ES-I3 (cell line): ENCODE data around the gene UBE2D3.

ENCODE experiments used
- H3K36me3 ChIP-seq: 2 replicates; pipeline ENCODE4 v1.6.1; 2013; ENCODE audit warnings: mild to moderate bottlenecking, low read length, control low read depth, moderate library complexity; ENCODE audit not compliant: insufficient read depth
- H3K4me1 ChIP-seq: 2 replicates; pipeline ENCODE4 v1.6.1; 2013; ENCODE audit warnings: mild to moderate bottlenecking, control low read depth, low read length; ENCODE audit not compliant: insufficient read depth
- H3K9ac ChIP-seq: 2 replicates; pipeline ENCODE4 v1.6.1; 2013; ENCODE audit warnings: low read depth, mild to moderate bottlenecking, low read length, moderate library complexity
- H3K9me3 ChIP-seq: 2 replicates; pipeline ENCODE4 v1.6.1; 2013; ENCODE audit warnings: mild to moderate bottlenecking, low read length, moderate library complexity; ENCODE audit not compliant: control insufficient read depth, insufficient read depth

Gene UBE2D3

DNA sequence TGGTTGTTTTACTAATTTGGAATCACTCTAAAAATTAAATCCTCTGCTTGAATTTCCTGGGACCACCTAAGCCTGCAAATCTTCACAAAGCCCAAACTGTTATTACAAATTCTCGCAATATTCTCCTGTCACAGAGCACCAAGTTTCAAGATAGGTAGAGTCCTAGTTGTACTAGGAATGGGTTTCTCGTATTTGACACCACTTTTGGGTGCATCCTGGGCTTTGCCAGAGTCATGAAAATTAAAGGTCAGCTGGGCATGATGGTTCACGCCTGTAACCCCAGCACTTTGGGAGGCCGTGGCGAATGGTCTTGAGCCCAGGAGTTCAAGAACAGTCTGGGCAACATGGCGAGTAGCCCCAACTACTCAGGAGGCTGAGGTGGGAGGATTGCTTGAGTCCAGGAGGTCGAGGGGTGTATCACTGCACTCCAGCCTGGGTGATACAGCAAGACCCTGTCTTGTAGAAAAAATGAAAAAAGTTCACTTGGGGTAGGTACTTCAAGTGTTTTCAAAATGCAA lies 36.0 kb downstream of the UBE2D3 start:
- 0 out of 2 replicates have a peak, but pooled peaks cover 4% of the 10 kb centered on the region for H3K36me3 ChIP-seq
- H3K4me1 ChIP-seq, result no peaks in the 10 kb centered on the region
- no peaks in the 10 kb centered on the region for H3K9me3 ChIP-seq
- no peak overlapping the region for H3K9ac ChIP-seq

DNA sequence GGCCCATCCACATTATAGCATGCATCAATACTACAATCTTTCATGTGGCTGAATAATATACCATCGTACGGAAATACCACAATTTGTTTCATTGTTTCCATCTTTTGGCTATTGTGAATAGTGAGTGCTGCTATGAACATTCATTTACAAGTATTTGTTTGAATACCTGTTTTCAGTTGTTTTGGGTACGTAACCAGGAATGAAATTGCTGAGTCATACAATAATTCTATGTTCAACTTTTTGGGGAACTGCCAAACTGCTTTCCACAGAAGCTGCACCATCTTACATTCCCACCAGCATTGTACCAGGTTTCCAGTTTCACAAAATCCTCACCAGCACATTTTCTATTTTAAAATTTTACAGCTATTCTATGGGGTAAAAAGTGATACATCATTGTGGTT lies 38.0 kb downstream of the UBE2D3 start:
- H3K9me3 ChIP-seq, result no peaks in the 10 kb centered on the region
- H3K9ac ChIP-seq, result no peak overlapping the region
- no peaks in the 10 kb centered on the region for H3K4me1 ChIP-seq
- 0 out of 2 replicates have a peak, but pooled peaks cover 4% of the 10 kb centered on the region for H3K36me3 ChIP-seq

DNA sequence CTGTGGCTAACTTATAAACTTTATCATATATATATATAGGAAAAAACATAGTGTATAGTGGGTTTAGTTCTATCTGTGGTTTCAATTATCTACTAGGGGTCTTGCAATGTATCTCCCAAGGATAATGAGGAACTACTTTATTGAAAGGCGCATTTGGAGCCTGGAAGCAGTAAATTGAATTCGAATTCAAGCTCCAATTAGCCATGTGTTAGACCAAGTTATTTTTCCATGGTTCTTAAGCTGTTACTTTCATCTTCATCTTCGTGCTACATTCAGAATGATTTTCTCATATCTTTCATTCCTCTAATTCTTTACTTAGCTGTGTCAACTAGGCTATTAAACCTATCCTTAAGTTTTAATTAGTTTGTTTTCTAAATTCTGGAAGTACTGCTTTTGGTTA lies 39.4 kb downstream of the UBE2D3 start:
- no peaks in the 10 kb centered on the region for H3K9me3 ChIP-seq

DNA sequence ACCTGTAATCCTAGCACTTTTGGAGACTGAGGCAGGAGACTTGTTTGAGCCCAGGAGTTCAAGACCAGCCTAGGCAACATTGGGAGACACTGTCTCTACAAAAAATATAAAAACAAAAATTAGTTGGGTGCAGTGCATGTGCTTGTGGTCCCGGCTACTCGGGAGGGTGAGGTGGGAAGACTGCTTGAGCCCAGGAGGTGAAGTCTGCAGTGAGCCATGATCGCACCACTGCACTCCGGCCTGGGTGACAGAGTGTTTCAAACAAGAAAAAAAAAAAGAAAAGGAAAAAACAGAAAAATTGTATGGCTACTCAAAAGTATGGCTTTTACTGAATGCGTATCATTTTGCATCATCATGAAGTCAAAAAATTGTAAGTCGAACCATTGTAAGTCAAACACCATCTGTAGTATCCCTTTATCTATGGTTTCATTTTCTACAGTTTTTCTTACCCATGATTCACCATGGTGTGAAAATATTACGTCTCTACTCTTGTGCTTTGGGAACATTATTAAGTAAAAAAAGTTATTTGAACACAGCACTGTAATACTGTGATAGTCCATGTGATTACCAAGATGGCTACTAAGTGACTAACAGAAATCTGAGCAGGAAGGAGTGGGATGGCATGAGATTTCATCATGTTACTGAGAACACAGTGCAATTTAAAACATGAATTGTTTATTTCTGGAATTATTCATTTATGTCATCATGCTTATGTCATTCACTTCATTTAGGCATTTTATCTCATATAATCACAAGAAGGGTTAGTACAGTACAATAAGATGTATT lies 40.1 kb downstream of the UBE2D3 start:
- no peaks in the 10 kb centered on the region for H3K4me1 ChIP-seq
- no peak overlapping the region for H3K9ac ChIP-seq
- no peaks in the 10 kb centered on the region for H3K36me3 ChIP-seq
- no peaks in the 10 kb centered on the region for H3K9me3 ChIP-seq

More for the DNA sequence above, 39.4 kb downstream of the UBE2D3 start:
- Histone ChIP-seq H3K36me3 (no peaks in the 10 kb centered on the region), H3K4me1 (no peaks in the 10 kb centered on the region), H3K9ac (no peak overlapping the region)

DNA sequence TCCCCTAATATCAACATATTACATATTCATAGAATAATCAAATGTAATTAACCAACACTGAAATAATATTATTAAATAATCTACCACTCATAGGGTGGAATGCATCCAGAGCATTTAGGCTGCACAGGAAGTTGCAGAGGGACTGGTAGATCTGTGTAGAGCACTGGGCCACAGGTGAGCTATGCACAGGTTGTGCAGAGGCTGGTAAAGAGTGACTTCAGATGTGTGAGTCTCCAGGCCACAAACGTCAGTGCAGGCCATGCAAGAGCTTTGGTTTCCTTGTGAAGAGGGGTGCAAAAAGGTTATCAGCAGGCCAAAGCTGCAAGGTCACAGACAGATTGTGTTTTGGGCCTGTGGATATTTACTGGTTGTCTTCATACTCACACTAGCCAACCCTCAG lies 41.1 kb downstream of the UBE2D3 start:
- H3K36me3 ChIP-seq, result no peaks in the 10 kb centered on the region
- H3K9ac ChIP-seq, result no peak overlapping the region
- H3K4me1 ChIP-seq, result no peaks in the 10 kb centered on the region
- H3K9me3 ChIP-seq, result no peaks in the 10 kb centered on the region

DNA sequence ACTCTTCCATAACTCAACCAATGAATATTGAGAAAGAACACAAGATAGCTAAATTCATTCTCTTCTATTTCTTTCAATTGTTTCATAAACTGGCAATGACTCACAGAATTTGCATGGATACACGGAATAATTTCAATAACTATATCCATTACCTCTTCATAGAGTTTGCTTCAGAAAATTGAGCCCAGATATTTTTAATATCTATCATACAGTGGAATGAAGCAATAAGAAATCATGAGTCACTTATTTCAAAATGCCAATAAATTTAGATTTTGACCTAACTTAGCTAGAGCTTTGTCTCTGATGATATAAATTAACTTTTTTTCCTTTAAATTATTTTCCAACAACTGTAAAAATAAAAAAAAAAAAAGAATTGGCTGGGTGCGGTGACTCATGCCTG lies 44.3 kb downstream of the UBE2D3 start:
- Histone ChIP-seq H3K9ac (no peak overlapping the region), H3K36me3 (no peaks in the 10 kb centered on the region), H3K9me3 (no peaks in the 10 kb centered on the region), H3K4me1 (no peaks in the 10 kb centered on the region)

DNA sequence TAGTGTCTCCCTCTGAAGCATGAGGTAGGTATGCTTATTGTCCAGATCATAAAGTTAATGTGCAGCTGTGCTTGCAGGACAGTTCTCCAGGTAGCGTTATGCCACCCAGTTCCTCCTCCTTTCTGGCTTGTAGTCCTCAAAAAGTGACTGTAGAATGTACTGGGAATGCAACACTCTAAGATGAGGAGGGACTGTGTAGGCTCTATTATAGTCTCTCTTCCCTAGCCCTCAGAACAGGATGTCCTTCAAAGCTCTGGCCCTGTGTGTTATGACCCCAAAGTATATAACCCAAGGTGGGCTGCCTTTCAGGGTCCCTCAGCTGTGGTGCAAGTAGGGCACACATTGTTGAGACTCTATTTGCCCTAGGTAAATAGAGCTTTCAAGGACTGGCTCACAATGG lies 45.8 kb downstream of the UBE2D3 start:
- no peaks in the 10 kb centered on the region for H3K9me3 ChIP-seq
- no peaks in the 10 kb centered on the region for H3K4me1 ChIP-seq
- H3K9ac ChIP-seq, result no peak overlapping the region
- no peaks in the 10 kb centered on the region for H3K36me3 ChIP-seq

DNA sequence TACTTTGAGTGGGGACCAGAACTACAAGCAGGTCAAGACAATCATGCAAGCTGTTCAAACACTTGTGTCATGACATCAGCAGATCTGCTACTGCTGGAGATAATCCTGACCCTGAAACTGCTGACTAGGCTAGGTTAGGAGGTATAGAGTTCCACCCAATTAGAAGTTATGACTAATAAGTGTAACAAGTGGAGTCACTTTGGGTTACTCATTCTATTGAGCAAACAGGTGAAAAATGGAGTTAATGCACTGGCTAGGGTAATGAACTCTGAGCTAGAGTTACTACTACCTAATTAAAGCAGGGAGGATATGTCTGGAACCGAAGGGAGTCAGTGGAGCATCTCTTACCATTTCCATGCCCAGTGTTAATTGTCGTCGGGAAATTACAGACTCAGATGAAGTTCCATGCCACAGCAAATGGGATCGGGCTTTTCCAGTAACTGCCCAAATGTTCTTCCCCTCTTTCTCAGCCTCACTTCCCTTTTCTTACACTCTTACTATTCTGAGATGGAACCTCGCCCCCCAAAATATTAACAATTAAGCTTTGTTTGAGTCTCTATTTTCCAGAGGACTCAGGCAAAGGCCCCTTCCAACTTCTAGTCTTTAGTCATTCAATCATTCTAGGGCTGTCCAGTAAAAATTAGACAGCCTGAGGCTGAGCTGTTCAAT lies 46.7 kb downstream of the UBE2D3 start:
- Histone ChIP-seq H3K9ac (no peak overlapping the region), H3K36me3 (no peaks in the 10 kb centered on the region), H3K4me1 (no peaks in the 10 kb centered on the region), H3K9me3 (no peaks in the 10 kb centered on the region)

DNA sequence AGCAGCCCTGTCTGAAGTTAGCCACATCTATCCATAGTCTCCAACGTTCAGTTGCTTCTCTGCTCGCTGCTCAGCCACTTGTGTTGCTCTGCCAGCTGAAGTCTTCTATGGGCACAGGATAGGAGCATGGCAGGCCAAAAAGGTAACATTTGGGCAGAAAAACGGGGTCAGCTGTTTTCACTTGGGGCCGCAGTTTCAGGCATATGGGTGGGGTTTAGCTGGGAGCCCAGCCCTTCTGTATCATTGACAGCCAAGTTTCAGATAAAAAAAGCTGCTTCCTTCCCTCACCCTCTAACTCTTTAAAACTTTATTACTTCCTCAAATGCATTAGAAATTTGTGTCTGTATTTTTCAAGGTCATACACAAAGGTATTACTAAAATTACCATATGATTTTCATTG lies 48.1 kb downstream of the UBE2D3 start:
- Histone ChIP-seq H3K9me3 (no peaks in the 10 kb centered on the region), H3K9ac (no peak overlapping the region)

DNA sequence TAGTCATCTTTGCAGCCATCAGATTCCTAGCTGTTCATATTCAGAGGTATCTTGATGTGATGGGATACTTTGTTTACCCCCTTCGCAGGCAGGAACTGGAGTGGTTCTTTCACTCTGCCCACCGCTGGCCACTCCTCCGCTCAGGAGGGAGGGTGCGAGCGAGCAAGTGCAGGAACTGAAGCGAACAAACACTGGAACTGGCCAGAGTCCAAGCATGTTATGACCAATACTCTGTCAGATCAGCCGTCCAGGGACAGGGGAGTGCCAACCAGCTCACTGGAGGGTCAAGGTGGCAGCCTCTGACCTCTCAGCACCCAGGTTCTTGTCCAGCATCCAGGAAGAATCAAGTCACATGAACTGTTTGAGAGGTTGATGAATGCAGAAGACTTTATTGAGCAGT lies 48.6 kb downstream of the UBE2D3 start:
- no peak overlapping the region for H3K9ac ChIP-seq
- H3K9me3 ChIP-seq, result no peaks in the 10 kb centered on the region
- H3K36me3 ChIP-seq, result no peaks in the 10 kb centered on the region
- no peaks in the 10 kb centered on the region for H3K4me1 ChIP-seq

More for the DNA sequence above, 48.1 kb downstream of the UBE2D3 start:
- Histone ChIP-seq H3K36me3 (no peaks in the 10 kb centered on the region), H3K4me1 (no peaks in the 10 kb centered on the region)

DNA sequence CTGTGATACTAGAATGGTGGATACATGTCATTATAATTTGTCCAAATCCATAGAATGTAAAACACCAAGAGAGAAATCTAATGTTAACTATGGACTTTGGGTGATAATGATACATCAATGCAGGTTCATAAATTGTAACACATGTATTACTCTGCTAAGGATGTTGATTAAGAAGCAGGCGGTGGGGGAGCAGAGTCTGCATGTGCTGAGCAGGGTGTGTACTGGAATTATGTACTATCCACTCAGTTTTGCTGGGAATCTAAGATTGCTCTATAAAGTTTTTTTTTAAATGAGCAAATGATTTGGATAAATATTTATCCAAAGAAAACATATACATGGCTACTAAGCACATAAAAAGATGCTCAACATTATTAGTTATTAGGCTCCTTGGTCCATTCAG lies 51.5 kb downstream of the UBE2D3 start:
- Histone ChIP-seq H3K9ac (no peak overlapping the region), H3K9me3 (no peaks in the 10 kb centered on the region), H3K4me1 (no peaks in the 10 kb centered on the region), H3K36me3 (no peaks in the 10 kb centered on the region)

DNA sequence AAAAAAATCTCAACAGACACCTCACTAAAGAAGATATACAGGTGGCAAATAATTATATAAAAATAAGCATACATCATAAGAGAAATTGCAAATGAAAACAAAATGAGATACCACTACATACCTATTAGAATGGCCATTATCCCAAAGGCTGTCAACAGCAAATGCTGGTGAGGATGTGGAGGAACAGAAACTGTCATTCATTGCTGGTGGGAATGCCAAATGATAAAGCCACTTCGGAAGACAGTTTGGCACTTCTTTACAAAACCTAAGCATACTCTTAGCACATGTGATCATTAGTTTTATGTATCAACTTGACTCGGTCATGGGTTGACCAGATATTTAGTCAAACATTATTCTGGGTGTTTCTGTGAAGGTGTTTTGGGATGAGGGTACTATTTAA lies 53.1 kb downstream of the UBE2D3 start:
- H3K36me3 ChIP-seq, result no peaks in the 10 kb centered on the region
- no peaks in the 10 kb centered on the region for H3K9me3 ChIP-seq
- no peaks in the 10 kb centered on the region for H3K4me1 ChIP-seq
- no peak overlapping the region for H3K9ac ChIP-seq

DNA sequence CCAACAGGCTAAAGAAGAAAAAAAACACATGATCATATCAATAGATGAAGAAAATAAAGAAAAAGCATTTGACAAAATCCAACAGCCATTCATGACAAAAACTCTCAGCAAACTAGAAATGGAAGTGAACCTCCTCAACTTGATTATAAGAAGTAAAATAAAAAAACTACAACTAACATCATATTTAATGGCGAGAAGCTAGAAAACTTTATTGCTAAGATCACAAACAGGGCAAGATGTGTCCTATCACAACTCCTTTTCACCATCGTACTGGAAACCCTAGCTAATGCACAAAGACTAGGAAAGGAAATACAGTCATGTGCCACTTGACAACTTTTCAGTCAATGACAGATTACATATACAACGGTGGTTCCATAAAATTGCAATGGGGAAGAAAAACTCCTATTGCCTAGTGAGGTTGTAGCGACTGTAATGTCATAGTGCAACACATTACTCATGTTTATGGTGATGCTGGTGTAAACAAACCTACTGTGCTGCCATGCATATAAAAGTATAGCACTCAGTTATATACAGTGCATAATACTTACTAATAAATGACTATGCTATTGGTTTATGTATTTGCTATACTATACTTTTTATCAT lies 54.5 kb downstream of the UBE2D3 start:
- Histone ChIP-seq H3K4me1 (no peaks in the 10 kb centered on the region), H3K9ac (no peak overlapping the region), H3K36me3 (no peaks in the 10 kb centered on the region), H3K9me3 (no peaks in the 10 kb centered on the region)

DNA sequence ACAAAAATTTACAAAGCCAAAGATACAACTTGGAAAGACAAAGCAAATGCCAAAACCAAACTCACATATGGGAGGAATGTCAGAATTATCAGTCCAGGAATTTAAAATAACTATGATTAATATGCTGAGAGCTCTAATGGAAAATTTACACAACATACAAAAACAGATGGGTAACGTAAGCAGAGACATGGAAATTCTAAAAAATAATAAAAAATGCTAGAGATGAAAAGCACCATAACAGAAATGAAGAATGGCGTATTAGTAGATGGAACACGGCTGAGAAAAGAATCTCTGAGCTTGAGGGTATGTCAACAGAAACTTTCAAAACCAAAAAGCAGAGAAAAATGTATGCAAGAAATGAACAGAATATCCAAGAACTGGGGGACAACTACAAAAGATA lies 62.5 kb downstream of the UBE2D3 start:
- Histone ChIP-seq H3K36me3 (no peaks in the 10 kb centered on the region), H3K4me1 (no peaks in the 10 kb centered on the region)

More for the DNA sequence above, 62.5 kb downstream of the UBE2D3 start:
- Histone ChIP-seq H3K9ac (no peak overlapping the region), H3K9me3 (no peaks in the 10 kb centered on the region; the same call in 1 of the 2 replicates)
